ENCODE data around the gene PIGR. TPM values are rescaled to one million over a fixed set of nuclear protein-coding genes. Genes with fewer than 3 reads are reported as not detected.

Gene PIGR
- total RNA-seq, 2 experiments from 2014 or later: 0.07 TPM; not detected in 1

GRCh38 chr1:206954459-206955342 is 8.4 kb upstream of the PIGR start:
- Mint-ChIP-seq H3K27me3 (no peaks in the 10 kb centered on the region), H3K36me3 (ENCODE audit: low read depth) (no peaks in the 10 kb centered on the region), H3K9me3 (no peaks in the 10 kb centered on the region), H3K4me3 (no peak overlapping the region), H3K27ac (no peak overlapping the region), H3K4me1 (ENCODE audit: low read depth) (peaks cover 14% of the 10 kb centered on the region)
- ATAC-seq (no peak), DNase-seq (no peak)
- intact Hi-C loops (cut with micrococcal nuclease): no loop called here
- TF ChIP-seq, protein P1, sequence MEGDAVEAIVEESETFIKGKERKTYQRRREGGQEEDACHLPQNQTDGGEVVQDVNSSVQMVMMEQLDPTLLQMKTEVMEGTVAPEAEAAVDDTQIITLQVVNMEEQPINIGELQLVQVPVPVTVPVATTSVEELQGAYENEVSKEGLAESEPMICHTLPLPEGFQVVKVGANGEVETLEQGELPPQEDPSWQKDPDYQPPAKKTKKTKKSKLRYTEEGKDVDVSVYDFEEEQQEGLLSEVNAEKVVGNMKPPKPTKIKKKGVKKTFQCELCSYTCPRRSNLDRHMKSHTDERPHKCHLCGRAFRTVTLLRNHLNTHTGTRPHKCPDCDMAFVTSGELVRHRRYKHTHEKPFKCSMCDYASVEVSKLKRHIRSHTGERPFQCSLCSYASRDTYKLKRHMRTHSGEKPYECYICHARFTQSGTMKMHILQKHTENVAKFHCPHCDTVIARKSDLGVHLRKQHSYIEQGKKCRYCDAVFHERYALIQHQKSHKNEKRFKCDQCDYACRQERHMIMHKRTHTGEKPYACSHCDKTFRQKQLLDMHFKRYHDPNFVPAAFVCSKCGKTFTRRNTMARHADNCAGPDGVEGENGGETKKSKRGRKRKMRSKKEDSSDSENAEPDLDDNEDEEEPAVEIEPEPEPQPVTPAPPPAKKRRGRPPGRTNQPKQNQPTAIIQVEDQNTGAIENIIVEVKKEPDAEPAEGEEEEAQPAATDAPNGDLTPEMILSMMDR (IDR thresholded peaks at IDR 0.05): no peak
- ChIA-PET POLR2A (interaction anchor here (0.7 to 1.3 kb wide), 3 partner anchors 13 to 89 kb away, joined by 3 to 5 read pairs (median 3); partner anchors contain the start of gene IL20), CTCF (interaction anchor here (0.9 to 2.0 kb wide), 9 partner anchors 12 to 147 kb away, joined by 3 to 8 read pairs (median 6); no protein-coding TSS in a partner anchor)

DNA sequence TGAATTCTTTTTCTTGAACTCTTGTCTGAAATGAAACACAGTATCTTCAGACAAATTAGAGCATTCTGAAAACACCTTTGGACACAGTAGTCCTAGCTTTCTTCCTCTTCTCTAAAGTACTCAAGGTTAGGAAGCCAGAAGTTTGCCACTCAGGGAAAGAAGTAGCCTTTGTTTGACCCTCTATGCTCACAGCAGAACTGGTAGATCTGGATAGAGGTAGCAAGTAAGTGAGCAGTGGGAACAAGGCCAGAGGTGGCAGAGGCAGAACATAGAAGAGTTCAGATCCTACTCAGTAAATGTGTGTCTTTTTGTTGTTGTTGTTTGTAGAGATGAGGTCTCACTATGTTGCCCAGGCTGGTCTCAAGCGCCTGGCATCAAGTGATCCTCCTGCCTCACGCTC is 7.4 kb upstream of the PIGR start:
- no peaks in the 10 kb centered on the region for H3K36me3 Mint-ChIP-seq (ENCODE audit: low read depth)
- H3K9me3 Mint-ChIP-seq: no peaks in the 10 kb centered on the region
- H3K27ac Mint-ChIP-seq: no peak overlapping the region
- peaks cover 14% of the 10 kb centered on the region for H3K4me1 Mint-ChIP-seq (ENCODE audit: low read depth)
- CTCF ChIA-PET: interaction anchor here (1.5 to 2.0 kb wide), 2 partner anchors 18 to 29 kb away, joined by 6 to 8 read pairs; no protein-coding TSS in a partner anchor
- intact Hi-C loops (cut with micrococcal nuclease): no loop called here
- TF ChIP-seq, protein P1 (IDR thresholded peaks at IDR 0.05): no peak
- no peak for DNase-seq
- no peaks in the 10 kb centered on the region for H3K27me3 Mint-ChIP-seq
- H3K4me3 Mint-ChIP-seq: no peak overlapping the region
- no peak for ATAC-seq
- POLR2A ChIA-PET: no interaction called here

DNA sequence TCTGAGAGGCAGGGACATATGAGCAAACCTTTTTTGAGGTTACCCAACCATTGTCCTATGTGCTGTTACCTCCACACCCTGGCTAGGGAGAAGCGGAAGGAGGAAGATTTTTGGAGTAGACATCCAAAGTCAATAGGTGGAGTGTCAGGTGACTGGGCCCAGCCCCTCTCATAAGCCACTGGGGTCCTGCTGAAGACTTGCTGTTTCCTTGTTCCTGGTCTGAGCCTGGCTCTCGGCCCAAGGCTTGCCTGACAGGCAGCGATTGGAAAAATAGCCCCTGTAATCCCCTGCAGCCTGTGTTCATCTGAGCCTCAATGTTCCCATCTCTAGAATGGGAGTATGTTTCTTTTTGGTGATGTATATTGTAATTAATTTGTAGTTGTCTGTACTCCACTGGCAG is 6.9 kb upstream of the PIGR start:
- CTCF ChIA-PET: interaction anchor here (0.8 to 2.0 kb wide), 2 partner anchors 18 to 25 kb away, joined by 3 to 8 read pairs; no protein-coding TSS in a partner anchor

GRCh38 chr1:206952171-206952570 is 5.9 kb upstream of the PIGR start:
- no peak overlapping the region for H3K27ac Mint-ChIP-seq
- no peaks in the 10 kb centered on the region for H3K36me3 Mint-ChIP-seq (ENCODE audit: low read depth)
- H3K27me3 Mint-ChIP-seq: no peaks in the 10 kb centered on the region
- intact Hi-C loops (cut with micrococcal nuclease): no loop called here
- TF ChIP-seq, protein P1 (IDR thresholded peaks at IDR 0.05): no peak
- no peaks in the 10 kb centered on the region for H3K9me3 Mint-ChIP-seq
- no peak for ATAC-seq
- peaks cover 14% of the 10 kb centered on the region for H3K4me1 Mint-ChIP-seq (ENCODE audit: low read depth)
- CTCF ChIA-PET: interaction anchor here (0.8 to 2.4 kb wide), 5 partner anchors 10 to 30 kb away, joined by 3 to 10 read pairs (median 3); no protein-coding TSS in a partner anchor
- H3K4me3 Mint-ChIP-seq: no peak overlapping the region
- no peak for DNase-seq
- POLR2A ChIA-PET: no interaction called here

More for the DNA sequence above, 6.9 kb upstream of the PIGR start:
- ATAC-seq: no peak
- no peak for DNase-seq
- TF ChIP-seq, protein P1 (IDR thresholded peaks at IDR 0.05): no peak
- POLR2A ChIA-PET: no interaction called here
- no peak overlapping the region for H3K27ac Mint-ChIP-seq
- intact Hi-C loops (cut with micrococcal nuclease): no loop called here
- H3K4me1 Mint-ChIP-seq (ENCODE audit: low read depth): peaks cover 14% of the 10 kb centered on the region
- H3K36me3 Mint-ChIP-seq (ENCODE audit: low read depth): no peaks in the 10 kb centered on the region
- no peak overlapping the region for H3K4me3 Mint-ChIP-seq
- no peaks in the 10 kb centered on the region for H3K9me3 Mint-ChIP-seq
- H3K27me3 Mint-ChIP-seq: no peaks in the 10 kb centered on the region

Data from activated CD8-positive, alpha-beta T cell treated with anti-CD3 and anti-CD28 coated beads for 36 hours (primary cell).